Measurements from ENCODE around the gene PXMP2. TPM values are rescaled to one million over a fixed set of nuclear protein-coding genes. Genes with fewer than 3 reads are reported as not detected.

Gene PXMP2
- polyA plus RNA-seq, 1 donor (not counting 4 experiments of a cell fraction or from before 2014, with no cell fraction given) = 18.0 TPM

- H3K79me2 ChIP-seq (ENCODE audit: control insufficient read depth, insufficient read depth, low read length) = peaks cover 48% of the 10 kb centered on the region
- no peaks in the 10 kb centered on the region for H3K9me3 ChIP-seq (ENCODE audit: control insufficient read depth, low read depth, low read length)
Observed at GRCh38 chr12:132716356-132716755, 29.0 kb downstream of the PXMP2 start.

GRCh38 chr12:132717011-132717410 is 29.6 kb downstream of the PXMP2 start:
- Histone ChIP-seq H3K9me1 (ENCODE audit: control insufficient read depth, extremely low read depth, insufficient read depth, low read length) (no peaks in the 10 kb centered on the region), H3K4me2 (ENCODE audit: control insufficient read depth, extremely low read depth, insufficient read depth, low read depth, low read length) (no peak overlapping the region), H3K27ac (ENCODE audit: control insufficient read depth, insufficient read depth, low read length) (no peak overlapping the region), H3K4me3 (ENCODE audit: control insufficient read depth in 2 of 3, extremely low read depth in 1 of 3, insufficient read depth in 2 of 3, low read depth in 1 of 3, low read length in 3 of 3) (no peak overlapping the region), H3K4me1 (ENCODE audit: control insufficient read depth, extremely low read depth, insufficient read depth, low read length) (peaks cover 9% of the 10 kb centered on the region), H3K9ac (ENCODE audit: control insufficient read depth, extremely low read depth, insufficient read depth, low read length) (no peak overlapping the region), H3K36me3 (ENCODE audit: control insufficient read depth in 2 of 2, extremely low read depth in 1 of 2, insufficient read depth in 2 of 2, low read length in 2 of 2) (peaks cover 12 to 43% of the 10 kb centered on the region in 2 experiments), H3K9me3 (ENCODE audit: control insufficient read depth, low read depth, low read length) (no peaks in the 10 kb centered on the region), H4K20me1 (ENCODE audit: control insufficient read depth, extremely low read depth, insufficient read depth, low read length) (peaks cover 13% of the 10 kb centered on the region), H3K79me2 (ENCODE audit: control insufficient read depth, insufficient read depth, low read length) (peaks cover 43% of the 10 kb centered on the region), H3K27me3 (ENCODE audit: control insufficient read depth, extremely low read depth, insufficient read depth, low read length) (no peaks in the 10 kb centered on the region), H2AFZ (ENCODE audit: control insufficient read depth, low read length) (no peak overlapping the region)
- DNase-seq (ENCODE audit: low read depth, low spot score) (no peak), FAIRE-seq (no peak)
- dilution Hi-C loops (cut with MboI; ENCODE audit: extremely low pct_ligation_motif_present, low sequenced_read_pairs) = no loop called here
- TF ChIP-seq EZH2 (IDR thresholded peaks at IDR 0.05; ENCODE audit: low read length) (no peak), CTCF (optimal IDR thresholded peaks at IDR 0.05 in 1 of 3, IDR thresholded peaks at IDR 0.05 in 1 of 3, conservative IDR thresholded peaks at IDR 0.05 in 1 of 3; ENCODE audit: extremely low read depth in 1 of 3, insufficient read depth in 2 of 3, low read length in 3 of 3) (no peak)

More at GRCh38 chr12:132716356-132716755, 29.0 kb downstream of the PXMP2 start:
- dilution Hi-C loops (cut with MboI; ENCODE audit: extremely low pct_ligation_motif_present, low sequenced_read_pairs) = no loop called here
- no peak for DNase-seq (ENCODE audit: low read depth, low spot score)
- FAIRE-seq = no peak
- TF ChIP-seq EZH2 (IDR thresholded peaks at IDR 0.05; ENCODE audit: low read length) = no peak
- TF ChIP-seq CTCF (optimal IDR thresholded peaks at IDR 0.05 in 1 of 3, IDR thresholded peaks at IDR 0.05 in 1 of 3, conservative IDR thresholded peaks at IDR 0.05 in 1 of 3; ENCODE audit: extremely low read depth in 1 of 3, insufficient read depth in 2 of 3, low read length in 3 of 3) = no peak
- H3K4me1 ChIP-seq (ENCODE audit: control insufficient read depth, extremely low read depth, insufficient read depth, low read length) = peaks cover 10% of the 10 kb centered on the region
- H4K20me1 ChIP-seq (ENCODE audit: control insufficient read depth, extremely low read depth, insufficient read depth, low read length) = peaks cover 11% of the 10 kb centered on the region
- H3K9me1 ChIP-seq (ENCODE audit: control insufficient read depth, extremely low read depth, insufficient read depth, low read length) = no peaks in the 10 kb centered on the region
- no peak overlapping the region for H3K9ac ChIP-seq (ENCODE audit: control insufficient read depth, extremely low read depth, insufficient read depth, low read length)
- no peak overlapping the region for H3K4me2 ChIP-seq (ENCODE audit: control insufficient read depth, extremely low read depth, insufficient read depth, low read depth, low read length)
- H3K36me3 ChIP-seq (ENCODE audit: control insufficient read depth in 2 of 2, extremely low read depth in 1 of 2, insufficient read depth in 2 of 2, low read length in 2 of 2) = peaks cover 11 to 41% of the 10 kb centered on the region in 2 experiments
- H3K4me3 ChIP-seq (ENCODE audit: control insufficient read depth in 2 of 3, extremely low read depth in 1 of 3, insufficient read depth in 2 of 3, low read depth in 1 of 3, low read length in 3 of 3) = no peak overlapping the region
- H2AFZ ChIP-seq (ENCODE audit: control insufficient read depth, low read length) = no peak overlapping the region
- no peak overlapping the region for H3K27ac ChIP-seq (ENCODE audit: control insufficient read depth, insufficient read depth, low read length)
- no peaks in the 10 kb centered on the region for H3K27me3 ChIP-seq (ENCODE audit: control insufficient read depth, extremely low read depth, insufficient read depth, low read length)
